GM12873 (cell line): ENCODE data around the gene RNF180.

Experiments used
- TF ChIP-seq, protein P1 (sequence below): IDR thresholded peaks from 2 replicates; pipeline ENCODE4 v1.5.1; 2012; ENCODE audit warnings: low read depth, mild to moderate bottlenecking, moderate library complexity, low read length, control low read depth; ENCODE audit not compliant: insufficient read depth; ENCODE audit errors: missing control alignments

RNF180 gene

DNA sequence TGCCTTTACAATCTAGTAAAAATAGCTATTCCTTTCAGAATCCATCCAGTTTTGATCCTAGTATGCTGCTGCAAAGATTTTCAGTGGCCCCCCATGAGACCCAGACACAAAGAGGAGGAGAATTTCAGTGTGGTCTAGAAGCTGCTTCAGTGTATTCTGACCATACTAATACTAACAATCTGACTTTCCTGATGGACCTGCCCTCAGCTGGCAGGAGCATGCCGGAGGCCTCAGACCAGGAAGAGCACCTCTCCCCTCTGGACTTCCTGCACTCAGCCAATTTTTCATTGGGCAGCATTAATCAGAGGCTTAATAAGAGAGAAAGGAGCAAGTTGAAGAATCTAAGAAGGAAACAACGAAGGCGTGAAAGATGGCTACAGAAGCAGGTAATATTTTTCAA, 48.5 kb downstream of the RNF180 start:
- TF ChIP-seq, protein P1, sequence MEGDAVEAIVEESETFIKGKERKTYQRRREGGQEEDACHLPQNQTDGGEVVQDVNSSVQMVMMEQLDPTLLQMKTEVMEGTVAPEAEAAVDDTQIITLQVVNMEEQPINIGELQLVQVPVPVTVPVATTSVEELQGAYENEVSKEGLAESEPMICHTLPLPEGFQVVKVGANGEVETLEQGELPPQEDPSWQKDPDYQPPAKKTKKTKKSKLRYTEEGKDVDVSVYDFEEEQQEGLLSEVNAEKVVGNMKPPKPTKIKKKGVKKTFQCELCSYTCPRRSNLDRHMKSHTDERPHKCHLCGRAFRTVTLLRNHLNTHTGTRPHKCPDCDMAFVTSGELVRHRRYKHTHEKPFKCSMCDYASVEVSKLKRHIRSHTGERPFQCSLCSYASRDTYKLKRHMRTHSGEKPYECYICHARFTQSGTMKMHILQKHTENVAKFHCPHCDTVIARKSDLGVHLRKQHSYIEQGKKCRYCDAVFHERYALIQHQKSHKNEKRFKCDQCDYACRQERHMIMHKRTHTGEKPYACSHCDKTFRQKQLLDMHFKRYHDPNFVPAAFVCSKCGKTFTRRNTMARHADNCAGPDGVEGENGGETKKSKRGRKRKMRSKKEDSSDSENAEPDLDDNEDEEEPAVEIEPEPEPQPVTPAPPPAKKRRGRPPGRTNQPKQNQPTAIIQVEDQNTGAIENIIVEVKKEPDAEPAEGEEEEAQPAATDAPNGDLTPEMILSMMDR, result no peak

DNA sequence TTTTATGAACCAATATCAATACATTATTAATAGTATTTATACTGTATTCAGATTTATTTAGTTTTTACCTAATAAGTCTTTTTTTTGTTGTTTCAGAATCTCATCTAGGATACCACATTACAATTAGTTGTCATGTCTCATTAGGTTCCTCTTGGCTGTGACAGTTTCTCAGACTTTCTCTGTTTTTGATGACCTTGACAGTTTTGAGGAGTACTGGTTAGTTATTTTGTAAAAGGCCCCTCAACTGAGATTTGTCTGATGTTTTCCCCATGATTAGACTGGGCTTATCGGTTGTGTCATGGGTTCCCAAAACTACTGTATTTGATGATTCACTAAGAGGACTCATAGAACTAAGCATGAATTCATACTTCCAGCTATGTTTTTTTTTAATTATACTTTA, 56.3 kb downstream of the RNF180 start:
- TF ChIP-seq, protein P1, result no peak

DNA sequence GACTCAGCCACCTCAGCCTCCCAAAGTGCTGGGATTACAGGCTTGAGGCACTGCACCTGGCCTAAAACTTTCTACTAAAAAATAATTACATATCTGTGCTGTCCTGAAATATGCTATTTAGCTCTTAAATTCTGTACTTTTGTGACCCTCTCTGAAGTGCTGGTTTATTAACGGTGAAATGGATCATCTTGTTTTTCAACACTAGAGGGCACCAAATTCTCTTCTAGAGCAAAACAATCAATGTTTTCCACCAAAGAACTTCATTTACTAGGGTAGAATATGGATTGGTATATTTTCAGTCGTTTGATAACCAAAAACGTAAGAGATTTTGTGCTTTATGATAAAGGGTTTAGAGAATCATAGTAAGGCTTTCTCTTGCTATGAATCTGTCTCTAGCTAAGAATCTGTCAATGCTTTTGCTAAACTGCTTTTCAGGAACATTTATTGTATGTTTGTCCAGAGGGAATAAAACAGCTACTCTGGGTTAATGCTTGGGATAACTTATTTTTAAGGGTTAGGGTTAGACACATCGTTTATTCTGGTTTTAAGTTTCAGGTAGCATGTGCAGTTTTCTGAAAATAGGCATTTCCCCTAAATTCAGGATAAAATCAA, 63.6 kb downstream of the RNF180 start:
- TF ChIP-seq, protein P1, result peak; percentile 55

DNA sequence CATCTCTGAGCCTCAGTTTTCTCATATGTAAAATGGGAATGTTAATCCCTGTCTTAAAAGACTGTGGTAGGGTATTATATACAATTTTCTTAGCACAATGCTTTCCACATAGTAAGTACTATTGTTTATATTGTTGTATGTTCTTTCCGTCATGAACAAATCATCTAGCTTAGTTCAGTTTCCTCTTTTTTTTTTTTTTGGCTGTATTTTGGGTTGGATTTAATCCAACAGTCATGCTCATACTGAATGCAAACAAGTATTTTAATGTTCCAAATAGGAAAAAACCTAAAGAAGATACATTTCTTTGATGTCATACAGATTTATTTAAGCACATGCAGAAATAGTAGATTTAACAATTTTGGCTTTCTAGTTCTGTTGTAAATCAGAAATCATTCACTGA, 95.1 kb downstream of the RNF180 start:
- TF ChIP-seq, protein P1, result no peak

DNA sequence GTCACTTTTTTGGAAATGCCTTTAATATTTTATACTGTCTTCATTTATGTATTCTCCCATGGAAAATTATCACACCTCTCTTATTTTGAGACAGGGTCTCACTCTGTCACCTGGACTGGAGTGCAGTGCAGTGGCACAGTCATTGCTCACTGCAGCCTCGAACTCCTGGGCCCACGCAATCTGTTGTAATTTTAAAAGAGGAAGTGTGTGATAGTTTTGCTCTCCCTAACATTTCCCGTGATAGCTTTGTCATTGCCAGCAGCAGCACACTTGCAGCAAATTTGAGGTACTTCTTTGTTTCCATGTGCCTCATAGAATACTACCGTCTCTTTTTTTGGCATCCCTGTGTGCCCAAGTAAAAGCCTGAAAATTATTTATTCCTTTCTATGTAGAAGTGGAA, 103.5 kb downstream of the RNF180 start:
- TF ChIP-seq, protein P1, result no peak

DNA sequence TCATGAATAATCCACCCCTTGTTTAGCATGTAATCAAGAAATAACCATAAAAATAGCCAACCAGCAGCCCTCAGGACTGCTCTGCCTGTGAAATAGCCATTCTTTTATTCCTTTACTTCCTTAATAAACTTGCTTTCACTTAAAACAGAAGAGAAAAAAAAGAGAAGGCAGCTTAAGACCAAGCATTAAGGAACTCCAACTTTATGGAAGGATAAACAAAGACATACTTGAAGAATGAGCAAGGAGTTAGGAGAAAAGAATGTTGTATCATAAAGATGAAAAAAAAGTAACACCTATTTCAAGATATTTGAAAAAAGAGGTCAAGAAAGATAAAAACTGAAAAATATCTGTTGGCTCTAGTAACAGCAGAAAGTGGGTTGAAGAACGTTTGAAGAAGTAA, 107.6 kb downstream of the RNF180 start:
- TF ChIP-seq, protein P1, result no peak

DNA sequence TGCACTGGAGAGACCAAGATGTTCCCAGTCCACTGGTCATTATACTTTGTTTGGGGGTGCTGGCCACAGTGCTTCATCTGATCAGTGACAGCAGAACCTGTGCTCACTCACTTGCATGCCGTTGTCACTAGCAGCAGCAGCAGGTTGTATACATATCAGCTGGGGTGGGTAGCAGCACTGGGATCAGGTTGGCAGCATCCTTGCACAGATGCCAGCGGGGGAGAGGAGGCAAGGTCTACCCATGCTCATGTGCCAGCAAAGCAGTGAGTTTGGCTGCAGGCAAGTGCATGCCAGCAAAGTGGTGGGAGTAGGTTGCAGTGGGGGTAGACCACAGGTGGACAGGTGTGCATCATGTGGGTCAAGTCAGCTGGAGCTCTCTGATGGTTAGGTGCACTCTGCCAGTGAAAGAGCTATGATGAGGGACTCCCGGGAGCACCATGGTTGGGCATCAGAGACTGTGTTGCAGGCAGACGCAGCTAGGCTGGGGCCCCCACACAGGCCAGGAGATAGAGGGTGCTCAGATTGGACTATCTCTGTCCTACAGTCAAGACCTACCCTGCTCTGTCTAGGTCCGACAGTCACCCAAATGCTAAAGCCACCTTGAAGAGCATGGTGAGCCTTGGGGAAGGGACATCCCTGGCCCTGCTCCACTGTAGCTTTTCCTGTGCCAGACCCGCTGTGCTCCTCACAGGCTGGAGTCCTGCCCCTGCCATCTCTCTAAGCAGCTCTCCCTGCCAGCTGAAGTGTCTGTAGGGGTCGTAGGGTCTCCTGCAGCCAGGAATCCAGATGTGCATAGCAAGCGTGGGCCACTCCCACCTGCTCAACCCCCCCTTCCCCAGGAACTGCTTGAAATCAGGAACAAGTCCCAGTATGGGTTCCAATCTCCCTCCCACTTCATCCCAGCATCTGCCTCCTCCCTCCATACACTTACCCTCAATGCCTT, 119.8 kb downstream of the RNF180 start:
- TF ChIP-seq, protein P1, result no peak
